Left lung (tissue), 14 donors: Measurements from ENCODE around the gene GABPB2. TPM values are rescaled to one million over a fixed set of nuclear protein-coding genes. Genes with fewer than 3 reads are reported as not detected.
A peak's percentile ranks its signal among the peaks of the same experiment; 100 is the strongest.

ENCODE experiments used
- ATAC-seq: fragments of 200-7000 bp; cut with Tn5 transposase; one replicate; pipeline ENCODE4 v1.9.1; 2020; ENCODE audit warnings: moderate library complexity
- DNase-seq, 4 donors: peaks; one replicate each; pipeline ENCODE4 v3.0.0-alpha.2; 2013 to 2020
- H3K27ac ChIP-seq, 2 donors: fragments of 200-600 bp; sonication (generic) in 1 of 2; one replicate each; pipeline versions ENCODE4 v1.5.0 to v1.8.0; 2020 to 2021
- H3K27me3 ChIP-seq, 2 donors: fragments of 200-600 bp; sonication (generic) in 1 of 2; one replicate each; pipeline versions ENCODE4 v1.5.0 to v1.8.0; 2020 to 2021
- H3K36me3 ChIP-seq, 2 donors: fragments of 200-600 bp; sonication (generic) in 1 of 2; one replicate each; pipeline versions ENCODE4 v1.5.0 to v1.8.0; 2020 to 2021
- H3K4me1 ChIP-seq, 2 donors: fragments of 200-600 bp; one replicate each; pipeline ENCODE4 v1.8.0; 2021
- H3K4me3 ChIP-seq, 2 donors: fragments of 200-600 bp; sonication (generic) in 1 of 2; one replicate each; pipeline versions ENCODE4 v1.5.0 to v1.8.0; 2020 to 2021; ENCODE audit warnings: mild to moderate bottlenecking in 1 of 2
- H3K9me3 ChIP-seq, 2 donors: fragments of 200-600 bp; sonication (generic) in 1 of 2; one replicate each; pipeline versions ENCODE4 v1.5.0 to v1.8.0; 2020 to 2021
- intact Hi-C, 2 donors: fragments of 100-400 bp; cut with DNase I; formaldehyde crosslinking; loops; one replicate each; pipeline versions ENCODE4 v1.11.2 to v1.14.2; 2022
- long read RNA-seq, 12 donors: library from polyadenylated mRNA in 2 of 12; unstranded in 2 of 12; transcript quantifications; one replicate each; pipeline ENCODE4 v2.0.0 and lab custom pipeline, GENCODE V29; 2019 to 2026
- polyA plus RNA-seq, 6 donors: library from polyadenylated mRNA; unstranded; fragments of 120-200 nt; gene quantifications; one replicate each; pipeline ENCODE4 v1.2.1, GENCODE V29; 2013; ENCODE audit not compliant: insufficient read length in 6 of 6
- total RNA-seq, 2 donors: library from RNA; stranded (reverse); fragmentation: NEBNext Ultra II Directional; extraction: Animal tissue kit (Norgen Biotek cat#: 25700); gene quantifications; one replicate each; pipeline ENCODE4 v1.2.1, GENCODE V29; 2021
- TF ChIP-seq, protein P1 (sequence below), 2 donors: fragments of 200-600 bp; sonication (generic) in 1 of 2; IDR thresholded peaks; one replicate each; pipeline versions ENCODE4 v1.5.0 to v1.8.0; 2021; ENCODE audit warnings: antibody characterized with exemption in 2 of 2
- donor health status: DM: no; HTN: yes; CAD: no.
- donor health status: DM: no; HTN: no; CAD: no.

The GABPB2 gene
- total RNA-seq (10 to 100 TPM; 11.3 to 12.7 TPM), polyA plus RNA-seq (10 to 100 TPM; 10.6 to 13.5 (median 13.0) TPM)
- long read RNA-seq, donor 1, full-length matches to known transcripts, result 1 of 1 reads
- long read RNA-seq, donor 1, partial matches to known transcripts, result 0 of 1 reads
- long read RNA-seq, donor 1, other reads (novel, unspliced or antisense), result 0 of 1 reads
- long read RNA-seq, donor 2, result 0 reads
- long read RNA-seq, donor 3, full-length matches to known transcripts, result 1 of 1 reads
- long read RNA-seq, donor 3, partial matches to known transcripts, result 0 of 1 reads
- long read RNA-seq, donor 3, other reads (novel, unspliced or antisense), result 0 of 1 reads
- long read RNA-seq, donor 4, full-length matches to known transcripts, result 1 of 5 reads
- long read RNA-seq, donor 4, partial matches to known transcripts, result 0 of 5 reads
- long read RNA-seq, donor 4, other reads (novel, unspliced or antisense), result 4 of 5 reads
- long read RNA-seq, donor 5, full-length matches to known transcripts, result 1 of 1 reads
- long read RNA-seq, donor 5, partial matches to known transcripts, result 0 of 1 reads
- long read RNA-seq, donor 5, other reads (novel, unspliced or antisense), result 0 of 1 reads
- long read RNA-seq, donor 6, result 0 reads
- long read RNA-seq, donor 7, result 0 reads
- long read RNA-seq, donor 8, result 0 reads
- long read RNA-seq, donor 9, result 0 reads
- long read RNA-seq, donor 10, partial matches to known transcripts, result 0 of 3 reads
- long read RNA-seq, donor 10, other reads (novel, unspliced or antisense), result 3 of 3 reads
- long read RNA-seq, donor 11, result 0 reads
- long read RNA-seq, donor 12, result 0 reads

DNA sequence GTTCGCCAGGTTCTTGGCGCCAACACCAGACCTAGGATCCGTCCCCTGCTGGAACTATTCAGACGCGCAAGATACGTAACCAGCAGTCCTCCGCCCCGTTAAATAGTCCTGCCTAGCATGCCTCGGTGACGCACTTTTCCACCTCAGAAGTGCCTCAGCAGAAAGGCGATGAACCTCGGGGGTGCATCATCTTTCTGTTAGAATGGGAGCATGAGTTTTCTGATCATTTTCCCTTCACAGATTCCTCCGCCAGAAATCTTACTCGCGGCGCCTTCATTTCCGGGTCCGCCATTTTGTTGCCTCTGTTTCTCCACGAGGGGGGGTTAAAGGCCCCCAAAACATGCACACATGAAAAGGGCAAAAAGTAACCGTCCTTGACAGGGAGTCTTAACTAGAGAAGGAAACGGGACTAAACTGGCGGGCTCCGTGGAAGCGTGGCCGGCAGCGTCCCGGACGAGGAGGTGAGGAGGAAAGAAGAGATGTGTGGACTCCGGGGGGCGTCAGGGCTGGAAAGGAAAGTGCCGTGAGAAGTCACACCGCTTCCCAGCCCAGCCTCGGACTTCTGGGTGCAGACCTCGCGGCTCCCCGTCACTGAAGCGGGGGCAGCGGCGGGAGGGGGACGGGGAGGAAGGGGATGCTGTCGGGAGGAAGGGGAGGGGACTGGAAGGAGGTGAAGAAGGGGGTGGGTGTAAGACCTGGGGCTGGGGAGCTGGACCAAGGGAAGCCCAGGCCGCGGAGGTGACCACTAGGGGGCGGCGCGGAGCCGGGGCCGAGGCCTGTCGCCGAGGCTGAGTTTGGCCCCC is at the start of gene GABPB2:
TSS of gene GABPB2 (plus strand) at position 288 of the 803 bp plus-strand sequence. CDS start 17,429 bp downstream, outside the sequence.
- Histone ChIP-seq H3K4me3 (peak within 1 kb of the TSS; percentile 64 to 89), H3K27ac (peak within 1 kb of the TSS; percentile 98 to 100), H3K9me3 (no peaks in the 10 kb centered on the region), H3K4me1 (peaks cover 9 to 20% of the 10 kb centered on the region in 2 donors), H3K27me3 (no peaks in the 10 kb centered on the region), H3K36me3 (no peaks in the 10 kb centered on the region)
- DNase-seq, result peak; percentile 93 to 97 (median 96)
- intact Hi-C loops, result no loop called here
- TF ChIP-seq, protein P1, sequence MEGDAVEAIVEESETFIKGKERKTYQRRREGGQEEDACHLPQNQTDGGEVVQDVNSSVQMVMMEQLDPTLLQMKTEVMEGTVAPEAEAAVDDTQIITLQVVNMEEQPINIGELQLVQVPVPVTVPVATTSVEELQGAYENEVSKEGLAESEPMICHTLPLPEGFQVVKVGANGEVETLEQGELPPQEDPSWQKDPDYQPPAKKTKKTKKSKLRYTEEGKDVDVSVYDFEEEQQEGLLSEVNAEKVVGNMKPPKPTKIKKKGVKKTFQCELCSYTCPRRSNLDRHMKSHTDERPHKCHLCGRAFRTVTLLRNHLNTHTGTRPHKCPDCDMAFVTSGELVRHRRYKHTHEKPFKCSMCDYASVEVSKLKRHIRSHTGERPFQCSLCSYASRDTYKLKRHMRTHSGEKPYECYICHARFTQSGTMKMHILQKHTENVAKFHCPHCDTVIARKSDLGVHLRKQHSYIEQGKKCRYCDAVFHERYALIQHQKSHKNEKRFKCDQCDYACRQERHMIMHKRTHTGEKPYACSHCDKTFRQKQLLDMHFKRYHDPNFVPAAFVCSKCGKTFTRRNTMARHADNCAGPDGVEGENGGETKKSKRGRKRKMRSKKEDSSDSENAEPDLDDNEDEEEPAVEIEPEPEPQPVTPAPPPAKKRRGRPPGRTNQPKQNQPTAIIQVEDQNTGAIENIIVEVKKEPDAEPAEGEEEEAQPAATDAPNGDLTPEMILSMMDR (IDR thresholded peaks at IDR 0.05), result peak; percentile 87 to 98
- ATAC-seq, result peak; percentile 96

DNA sequence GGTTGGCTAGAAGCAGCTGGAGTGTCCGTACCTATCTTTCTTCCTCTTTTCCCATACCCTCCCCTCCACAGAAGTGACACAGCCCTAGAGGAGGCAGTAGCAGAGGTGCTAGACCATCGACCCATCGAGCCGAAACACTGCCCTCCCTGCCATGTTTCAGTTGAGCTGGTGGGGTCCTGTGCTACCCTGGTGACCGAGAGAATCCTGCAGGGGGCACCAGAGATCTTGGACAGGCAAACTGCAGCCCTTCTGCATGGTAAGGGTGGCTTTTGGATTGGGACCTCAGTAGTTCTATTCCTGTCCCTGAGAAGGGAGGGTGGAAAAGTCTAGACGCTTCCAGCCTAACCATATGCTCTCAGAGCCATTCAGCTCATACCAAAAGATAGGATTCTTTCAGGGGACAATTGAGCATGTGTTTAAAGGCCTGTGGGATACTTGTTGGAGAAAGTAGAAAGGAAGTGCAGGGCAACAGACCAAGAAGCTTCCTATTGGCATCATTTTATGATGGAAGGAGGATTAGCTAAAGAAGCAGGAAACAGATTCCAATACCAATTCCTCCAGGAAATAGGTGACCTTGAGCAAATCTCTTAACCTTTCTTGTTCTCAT is 45.9 kb upstream of the GABPB2 start:
- Histone ChIP-seq H3K9me3 (no peaks in the 10 kb centered on the region), H3K36me3 (peaks cover 0 to 58% of the 10 kb centered on the region in 2 donors), H3K27ac (peak overlapping the region in 1 of 2 donors; percentile 3), H3K4me1 (peaks cover 2 to 6% of the 10 kb centered on the region in 2 donors), H3K27me3 (no peaks in the 10 kb centered on the region), H3K4me3 (no peak overlapping the region)
- intact Hi-C loops, result no loop called here
- DNase-seq (peak in 2 of 4 donors; percentile 69 to 78), ATAC-seq (peak; percentile 98)
- TF ChIP-seq, protein P1 (IDR thresholded peaks at IDR 0.05), result peak; percentile 52 to 79

DNA sequence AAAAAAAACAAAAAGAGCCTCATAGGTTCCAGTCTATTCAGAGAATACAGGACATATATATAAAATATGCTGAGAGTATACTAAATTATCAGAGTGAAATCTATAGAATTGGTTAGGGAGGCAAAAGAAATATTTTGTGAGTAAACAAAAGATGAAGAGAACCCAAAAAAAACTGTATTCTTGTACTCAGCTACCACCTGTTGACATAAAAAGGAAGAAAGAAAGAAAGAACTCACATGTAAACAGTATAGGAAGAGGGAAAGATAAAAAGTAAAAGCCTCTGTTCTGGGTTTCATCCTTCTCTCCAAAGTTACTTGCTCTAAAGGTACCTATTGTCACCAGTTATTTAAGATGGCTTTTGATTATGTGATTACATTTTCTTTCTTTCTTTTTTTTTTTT is 44.1 kb upstream of the GABPB2 start:
- DNase-seq, result no peak
- Histone ChIP-seq H3K9me3 (no peaks in the 10 kb centered on the region), H3K27me3 (no peaks in the 10 kb centered on the region), H3K4me1 (peaks cover 2 to 6% of the 10 kb centered on the region in 2 donors), H3K27ac (no peak overlapping the region), H3K4me3 (no peak overlapping the region), H3K36me3 (peaks cover 0 to 66% of the 10 kb centered on the region in 2 donors)
- intact Hi-C loops, result no loop called here
- TF ChIP-seq, protein P1 (IDR thresholded peaks at IDR 0.05), result no peak
- no peak for ATAC-seq

DNA sequence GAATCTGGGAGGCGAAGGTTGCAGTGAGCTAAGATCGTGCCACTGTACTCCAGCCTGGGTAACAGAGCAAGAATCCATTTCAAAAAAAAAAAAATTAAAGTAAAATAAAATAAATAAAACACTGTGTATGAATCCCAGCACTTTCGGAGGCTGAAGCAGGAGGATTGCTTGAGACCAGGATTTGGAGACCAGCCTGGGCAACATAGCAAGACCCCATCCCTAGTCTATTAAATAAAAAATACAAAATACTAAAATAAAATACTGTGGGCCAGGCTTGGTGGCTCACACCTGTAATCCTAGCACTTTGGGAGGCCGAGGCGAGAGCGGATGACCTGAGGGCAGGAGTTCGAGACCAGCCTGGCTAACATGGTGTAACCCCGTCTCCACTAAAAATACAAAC is 38.4 kb upstream of the GABPB2 start:
- Histone ChIP-seq H3K4me3 (no peak overlapping the region), H3K36me3 (peaks cover 0 to 71% of the 10 kb centered on the region in 2 donors), H3K4me1 (no peaks in the 10 kb centered on the region), H3K27ac (no peak overlapping the region), H3K9me3 (no peaks in the 10 kb centered on the region), H3K27me3 (no peaks in the 10 kb centered on the region)
- TF ChIP-seq, protein P1 (IDR thresholded peaks at IDR 0.05), result no peak
- intact Hi-C loops, result no loop called here
- ATAC-seq (no peak), DNase-seq (no peak)
